Mesenchymal stem cell (in vitro differentiated cells and primary cell): ENCODE data around the gene PAQR6.

Experiments
- DNase-seq: peaks from one replicate; pipeline ENCODE4 v3.0.0-alpha.2; 2013
- H2AFZ ChIP-seq: one replicate; pipeline ENCODE4 v1.6.1; 2013; ENCODE audit warnings: low read depth, mild to moderate bottlenecking, control low read depth, inconsistent platforms, low read length, moderate library complexity
- H2AK5ac ChIP-seq: 2 replicates; pipeline ENCODE4 v1.6.1; 2013; ENCODE audit warnings: low read length, moderate library complexity, mild to moderate bottlenecking, inconsistent platforms; ENCODE audit not compliant: severe bottlenecking
- H2BK120ac ChIP-seq: one replicate; pipeline ENCODE4 v1.6.1; 2013; ENCODE audit warnings: low read depth, mild to moderate bottlenecking, inconsistent platforms, low read length, moderate library complexity
- H2BK12ac ChIP-seq, 2 experiments: one replicate each; pipeline ENCODE4 v1.6.1; 2013; ENCODE audit warnings: inconsistent platforms in 2 of 2, low read length in 2 of 2, mild to moderate bottlenecking in 2 of 2, moderate library complexity in 2 of 2, control low read depth in 1 of 2
- H2BK15ac ChIP-seq: one replicate; pipeline ENCODE4 v1.6.1; 2013; ENCODE audit warnings: mild to moderate bottlenecking, low read depth, inconsistent platforms; ENCODE audit not compliant: poor library complexity, severe bottlenecking
- H2BK5ac ChIP-seq: 2 replicates; pipeline ENCODE4 v1.6.1; 2013; ENCODE audit warnings: low read depth, mild to moderate bottlenecking, low read length, control low read depth, inconsistent platforms; ENCODE audit not compliant: poor library complexity, severe bottlenecking
- H3K14ac ChIP-seq, 2 experiments: one replicate each; pipeline ENCODE4 v1.6.1; 2013; ENCODE audit warnings: inconsistent platforms in 2 of 2, low read length in 2 of 2, control low read depth in 1 of 2, mild to moderate bottlenecking in 1 of 2, moderate library complexity in 1 of 2
- H3K18ac ChIP-seq, 2 experiments: one replicate each; pipeline ENCODE4 v1.6.1; 2013; ENCODE audit warnings: inconsistent platforms in 2 of 2, low read length in 2 of 2, control low read depth in 1 of 2, low read depth in 1 of 2, mild to moderate bottlenecking in 1 of 2
- H3K23ac ChIP-seq, 2 experiments: one replicate each; pipeline ENCODE4 v1.6.1; 2013; ENCODE audit warnings: inconsistent platforms in 2 of 2, low read length in 2 of 2, mild to moderate bottlenecking in 2 of 2, moderate library complexity in 2 of 2, control low read depth in 1 of 2
- H3K27ac ChIP-seq: 2 replicates; pipeline ENCODE4 v1.5.1; 2013; ENCODE audit warnings: mild to moderate bottlenecking, moderate library complexity, low read length, control low read depth, inconsistent platforms; ENCODE audit not compliant: poor library complexity, severe bottlenecking
- H3K27me3 ChIP-seq, 2 experiments: 2 replicates each; pipeline versions ENCODE4 v1.6.1 to v1.7.0; 2013; ENCODE audit warnings: low read length in 2 of 2, mild to moderate bottlenecking in 2 of 2, moderate library complexity in 2 of 2, control low read depth in 1 of 2, inconsistent platforms in 1 of 2; ENCODE audit not compliant: control insufficient read depth in 1 of 2, insufficient read depth in 1 of 2
- H3K36me3 ChIP-seq, 2 experiments: 2 replicates each; pipeline versions ENCODE4 v1.6.1 to v1.7.0; 2013; ENCODE audit warnings: low read length in 2 of 2, control low read depth in 1 of 2, inconsistent platforms in 1 of 2, low read depth in 1 of 2, mild to moderate bottlenecking in 1 of 2; ENCODE audit not compliant: insufficient read depth in 2 of 2, control insufficient read depth in 1 of 2
- H3K4ac ChIP-seq, 2 experiments: one replicate each; pipeline ENCODE4 v1.6.1; 2013; ENCODE audit warnings: inconsistent platforms in 2 of 2, low read length in 2 of 2, mild to moderate bottlenecking in 2 of 2, moderate library complexity in 2 of 2, control low read depth in 1 of 2, low read depth in 1 of 2
- H3K4me1 ChIP-seq: 2 replicates; pipeline ENCODE4 v1.6.1; 2013; ENCODE audit warnings: low read depth, low read length, control low read depth; ENCODE audit not compliant: control insufficient read depth, insufficient read depth
- H3K4me2 ChIP-seq: 2 replicates; pipeline ENCODE4 v1.6.1; 2013; ENCODE audit warnings: low read length, mild to moderate bottlenecking, inconsistent platforms; ENCODE audit not compliant: poor library complexity, severe bottlenecking
- H3K4me3 ChIP-seq, 2 experiments: 2 replicates each; pipeline versions ENCODE4 v1.5.1 to v1.7.0; 2013; ENCODE audit warnings: low read length in 2 of 2, mild to moderate bottlenecking in 2 of 2, control low read depth in 1 of 2, low read depth in 1 of 2; ENCODE audit not compliant: insufficient read depth in 1 of 2
- H3K79me1 ChIP-seq: replicated peaks from 2 replicates; pipeline ENCODE4 v1.6.1; 2013; ENCODE audit warnings: mild to moderate bottlenecking, control low read depth, low read length, inconsistent platforms; ENCODE audit not compliant: poor library complexity, severe bottlenecking
- H3K9ac ChIP-seq: 2 replicates; pipeline ENCODE4 v1.7.0; 2013; ENCODE audit warnings: mild to moderate bottlenecking, low read length, moderate library complexity
- H3K9me3 ChIP-seq: 2 replicates; pipeline ENCODE4 v1.7.0; 2013; ENCODE audit warnings: mild to moderate bottlenecking, low read length; ENCODE audit not compliant: control insufficient read depth
- H4K8ac ChIP-seq: one replicate; pipeline ENCODE4 v1.6.1; 2013; ENCODE audit warnings: inconsistent platforms, mild to moderate bottlenecking, low read length, moderate library complexity
- H4K91ac ChIP-seq: one replicate; pipeline ENCODE4 v1.6.1; 2013; ENCODE audit warnings: mild to moderate bottlenecking, low read length, inconsistent platforms
- WGBS: methylation state at CpG from one replicate; pipeline ENCODE4 v1.1.7; 2013; ENCODE audit warnings: mixed read lengths; 5-methylcytosine and 5-hydroxymethylcytosine counted together

The PAQR6 gene

GRCh38 chr1:156263288-156263655 lies 15.4 kb upstream of the PAQR6 start:
- Histone ChIP-seq H4K8ac (no peak overlapping the region), H2BK12ac (no peak overlapping the region), H3K9me3 (no peaks in the 10 kb centered on the region), H3K79me1 (peaks cover 31% of the 10 kb centered on the region), H2AFZ (no peak overlapping the region), H2BK5ac (no peak overlapping the region), H3K18ac (no peak overlapping the region), H3K23ac (no peak overlapping the region), H3K27ac (no peak overlapping the region), H2AK5ac (no peak overlapping the region), H3K4ac (no peak overlapping the region), H3K9ac (peak overlapping the region; percentile 12), H4K91ac (no peak overlapping the region), H3K36me3 (peaks cover 86 to 89% of the 10 kb centered on the region in 2 experiments), H3K4me2 (no peak overlapping the region), H3K4me1 (no peaks in the 10 kb centered on the region), H3K14ac (no peak overlapping the region), H3K4me3 (no peak overlapping the region), H3K27me3 (no peaks in the 10 kb centered on the region), H2BK15ac (no peak overlapping the region), H2BK120ac (no peak overlapping the region)
- no peak for DNase-seq
- 93% methylated on average over 9 of the region's 9 CpGs for WGBS

GRCh38 chr1:156262461-156263287 lies 14.8 kb upstream of the PAQR6 start:
- Histone ChIP-seq H3K36me3 (peaks cover 86 to 89% of the 10 kb centered on the region in 2 experiments), H4K91ac (no peak overlapping the region), H2BK12ac (no peak overlapping the region), H3K4me1 (no peaks in the 10 kb centered on the region), H2AK5ac (no peak overlapping the region), H2BK15ac (no peak overlapping the region), H3K27me3 (no peaks in the 10 kb centered on the region), H2BK5ac (no peak overlapping the region), H3K27ac (no peak overlapping the region), H3K4me2 (no peak overlapping the region), H4K8ac (no peak overlapping the region), H3K23ac (no peak overlapping the region), H3K4me3 (peak overlapping the region in 1 of 2 experiments; percentile 21), H3K9ac (peak overlapping the region; percentile 38), H3K79me1 (peaks cover 37% of the 10 kb centered on the region), H3K9me3 (no peaks in the 10 kb centered on the region), H2BK120ac (no peak overlapping the region), H3K4ac (no peak overlapping the region), H3K14ac (no peak overlapping the region), H3K18ac (no peak overlapping the region), H2AFZ (no peak overlapping the region)
- DNase-seq = no peak
- 81% methylated on average over 9 of the region's 9 CpGs for WGBS

- Histone ChIP-seq H3K27ac (no peak overlapping the region), H3K4me3 (no peak overlapping the region)
Observed at GRCh38 chr1:156260896-156261295, 13.0 kb upstream of the PAQR6 start.

GRCh38 chr1:156259805-156260204 lies 11.9 kb upstream of the PAQR6 start:
- no peaks in the 10 kb centered on the region for H3K4me1 ChIP-seq
- H2BK5ac ChIP-seq = no peak overlapping the region
- 86% methylated on average over 1 of the region's 3 CpGs for WGBS
- no peak overlapping the region for H3K4me2 ChIP-seq
- H3K9me3 ChIP-seq = no peaks in the 10 kb centered on the region
- no peak overlapping the region for H2AFZ ChIP-seq
- H2AK5ac ChIP-seq = no peak overlapping the region
- no peak overlapping the region for H4K8ac ChIP-seq
- H2BK120ac ChIP-seq = no peak overlapping the region
- no peak overlapping the region for H3K9ac ChIP-seq
- H3K4ac ChIP-seq = no peak overlapping the region
- no peak overlapping the region for H3K23ac ChIP-seq
- no peak overlapping the region for H3K14ac ChIP-seq
- no peak overlapping the region for H4K91ac ChIP-seq
- H3K18ac ChIP-seq = no peak overlapping the region
- H3K36me3 ChIP-seq = peaks cover 81 to 84% of the 10 kb centered on the region in 2 experiments
- H3K4me3 ChIP-seq = no peak overlapping the region
- no peak overlapping the region for H2BK15ac ChIP-seq
- no peak overlapping the region for H3K27ac ChIP-seq
- DNase-seq = peak; percentile 32
- H3K27me3 ChIP-seq = no peaks in the 10 kb centered on the region
- H3K79me1 ChIP-seq = peaks cover 32% of the 10 kb centered on the region
- H2BK12ac ChIP-seq = no peak overlapping the region

More at GRCh38 chr1:156260896-156261295, 13.0 kb upstream of the PAQR6 start:
- 100% methylated on average over 2 of the region's 2 CpGs for WGBS
- H3K4ac ChIP-seq = no peak overlapping the region
- no peak overlapping the region for H2BK5ac ChIP-seq
- no peak overlapping the region for H3K14ac ChIP-seq
- H3K9ac ChIP-seq = no peak overlapping the region
- H3K27me3 ChIP-seq = no peaks in the 10 kb centered on the region
- no peak overlapping the region for H3K18ac ChIP-seq
- no peak overlapping the region for H2BK15ac ChIP-seq
- H3K4me1 ChIP-seq = no peaks in the 10 kb centered on the region
- H3K4me2 ChIP-seq = no peak overlapping the region
- no peak for DNase-seq
- no peak overlapping the region for H4K8ac ChIP-seq
- H3K23ac ChIP-seq = no peak overlapping the region
- H3K9me3 ChIP-seq = no peaks in the 10 kb centered on the region
- H2BK12ac ChIP-seq = no peak overlapping the region
- no peak overlapping the region for H2BK120ac ChIP-seq
- no peak overlapping the region for H2AK5ac ChIP-seq
- no peak overlapping the region for H4K91ac ChIP-seq
- H2AFZ ChIP-seq = no peak overlapping the region
- H3K36me3 ChIP-seq = peaks cover 85 to 88% of the 10 kb centered on the region in 2 experiments
- H3K79me1 ChIP-seq = peaks cover 37% of the 10 kb centered on the region
